Pulmonary artery endothelial cell (primary cell): ENCODE measurements around the gene SLC24A2. TPM values are rescaled to one million over a fixed set of nuclear protein-coding genes. Genes with fewer than 3 reads are reported as not detected.
"Not testable (repeated sequence)": the region's sequence is repeated elsewhere in the genome, so short reads cannot be mapped to it uniquely, and the experiment has no call there.

Source experiments
- DNase-seq: peaks from one replicate; pipeline ENCODE4 v3.0.0-alpha.2; 2011; ENCODE audit warnings: low read depth, low spot score
- total RNA-seq: library from RNA; depleted of rRNA; stranded (reverse); fragments of >200 nt; gene quantifications from 2 replicates; pipeline ENCODE4 v1.2.3, GENCODE V29; 2014

Gene SLC24A2
- not detected in 2 replicates for total RNA-seq

GRCh38 chr9:19788614-19789271 lies at the start of gene SLC24A2:
Gene SLC24A2 (minus strand): TSS chr9:19789037.
- no peak for DNase-seq

GRCh38 chr9:19833331-19833730 lies 44.5 kb upstream of the SLC24A2 start:
- DNase-seq, result not testable (repeated sequence)

GRCh38 chr9:19830796-19831195 lies 42.0 kb upstream of the SLC24A2 start:
- no peak for DNase-seq

- no peak for DNase-seq
These were observed 39.8 kb upstream of the SLC24A2 start for GRCh38 chr9:19828576-19829109.

- no peak for DNase-seq
These were observed 27.9 kb upstream of the SLC24A2 start for GRCh38 chr9:19816769-19817168.

- no peak for DNase-seq
These were observed 23.4 kb upstream of the SLC24A2 start for GRCh38 chr9:19812194-19812593.

- no peak for DNase-seq
These were observed 20.8 kb upstream of the SLC24A2 start for GRCh38 chr9:19809422-19810269.

- no peak for DNase-seq
These were observed 18.5 kb upstream of the SLC24A2 start for GRCh38 chr9:19807182-19807892.

GRCh38 chr9:19804431-19804830 lies 15.6 kb upstream of the SLC24A2 start:
- DNase-seq, result no peak

- no peak for DNase-seq
These were observed 12.0 kb upstream of the SLC24A2 start for GRCh38 chr9:19800884-19801283.

GRCh38 chr9:19799784-19800183 lies 10.9 kb upstream of the SLC24A2 start:
- DNase-seq, result no peak

GRCh38 chr9:19788152-19788551 lies 685 bp downstream of the SLC24A2 start:
- DNase-seq, result no peak

GRCh38 chr9:19787672-19788071 lies 1.2 kb downstream of the SLC24A2 start:
- no peak for DNase-seq

GRCh38 chr9:19785230-19785629 lies 3.6 kb downstream of the SLC24A2 start:
- DNase-seq, result no peak

GRCh38 chr9:19784136-19784535 lies 4.7 kb downstream of the SLC24A2 start:
- no peak for DNase-seq

- no peak for DNase-seq
These were observed 5.3 kb downstream of the SLC24A2 start for GRCh38 chr9:19783500-19783899.

- no peak for DNase-seq
These were observed 6.8 kb downstream of the SLC24A2 start for GRCh38 chr9:19782005-19782404.

GRCh38 chr9:19781240-19781639 lies 7.6 kb downstream of the SLC24A2 start:
- DNase-seq, result no peak

GRCh38 chr9:19771446-19771845 lies 17.4 kb downstream of the SLC24A2 start:
- DNase-seq, result no peak

- DNase-seq, result no peak
These were observed 17.9 kb downstream of the SLC24A2 start for GRCh38 chr9:19770973-19771372.

GRCh38 chr9:19769213-19769612 lies 19.6 kb downstream of the SLC24A2 start:
- no peak for DNase-seq

- no peak for DNase-seq
These were observed 20.0 kb downstream of the SLC24A2 start for GRCh38 chr9:19768798-19769197.
